Stimulated activated CD8-positive, alpha-beta memory T cell treated with anti-CD3 and anti-CD28 coated beads, Interleukin-4, amount 100 ng/mL, for 48 hours (primary cell): ENCODE results near the gene PVALEF.
"Not testable (repeated sequence)": the region's sequence is repeated elsewhere in the genome, so short reads cannot be mapped to it uniquely, and the experiment has no call there.

Experiments used
- DNase-seq: peaks from one replicate; pipeline ENCODE4 v3.0.0-alpha.2; 2020

Gene PVALEF

DNA sequence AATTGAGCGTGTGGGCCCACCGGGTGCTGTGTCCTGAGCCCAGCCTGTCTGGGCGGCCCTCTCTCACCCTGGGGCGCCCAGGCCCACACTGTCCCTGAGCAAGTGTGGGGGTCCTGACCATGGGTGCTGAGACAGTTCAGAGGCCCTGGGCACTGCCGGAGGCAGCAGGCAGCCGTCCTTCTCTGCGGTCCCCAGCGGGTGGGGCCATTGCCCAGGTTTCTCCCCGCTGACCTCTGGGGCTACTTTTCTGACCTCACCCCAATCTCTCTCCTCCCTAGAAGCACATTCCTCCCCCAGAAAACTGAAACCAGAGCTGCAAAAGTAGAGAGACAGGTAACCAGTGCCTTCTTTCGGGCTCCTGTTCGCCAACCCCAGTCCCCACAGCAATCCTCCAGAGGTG lies 36.0 kb upstream of the PVALEF start:
- DNase-seq = no peak

- DNase-seq = no peak
These were observed 35.5 kb upstream of the PVALEF start for GRCh38 chr17:81129711-81130367.

- DNase-seq = no peak
These were observed 34.6 kb upstream of the PVALEF start for GRCh38 chr17:81130385-81131361.

GRCh38 chr17:81131486-81132196 lies 33.7 kb upstream of the PVALEF start:
- no peak for DNase-seq

DNA sequence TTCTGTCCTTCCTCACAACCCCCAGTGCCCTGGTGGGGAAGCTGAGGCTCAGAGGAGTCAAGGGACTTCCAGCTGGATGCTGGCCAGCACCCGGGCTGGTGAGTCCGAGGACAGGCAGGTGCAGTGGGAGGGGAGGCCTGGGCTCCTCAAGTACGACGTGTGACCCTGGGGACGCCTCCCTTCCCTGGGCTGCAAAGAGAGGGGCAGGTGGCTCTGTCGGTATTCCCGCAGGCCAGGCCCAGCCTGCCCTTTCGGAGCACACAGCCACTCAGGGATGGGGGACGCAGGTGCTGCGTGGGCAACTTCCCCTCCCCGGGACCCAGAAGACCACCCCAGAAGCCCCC lies 33.1 kb upstream of the PVALEF start:
- no peak for DNase-seq

DNA sequence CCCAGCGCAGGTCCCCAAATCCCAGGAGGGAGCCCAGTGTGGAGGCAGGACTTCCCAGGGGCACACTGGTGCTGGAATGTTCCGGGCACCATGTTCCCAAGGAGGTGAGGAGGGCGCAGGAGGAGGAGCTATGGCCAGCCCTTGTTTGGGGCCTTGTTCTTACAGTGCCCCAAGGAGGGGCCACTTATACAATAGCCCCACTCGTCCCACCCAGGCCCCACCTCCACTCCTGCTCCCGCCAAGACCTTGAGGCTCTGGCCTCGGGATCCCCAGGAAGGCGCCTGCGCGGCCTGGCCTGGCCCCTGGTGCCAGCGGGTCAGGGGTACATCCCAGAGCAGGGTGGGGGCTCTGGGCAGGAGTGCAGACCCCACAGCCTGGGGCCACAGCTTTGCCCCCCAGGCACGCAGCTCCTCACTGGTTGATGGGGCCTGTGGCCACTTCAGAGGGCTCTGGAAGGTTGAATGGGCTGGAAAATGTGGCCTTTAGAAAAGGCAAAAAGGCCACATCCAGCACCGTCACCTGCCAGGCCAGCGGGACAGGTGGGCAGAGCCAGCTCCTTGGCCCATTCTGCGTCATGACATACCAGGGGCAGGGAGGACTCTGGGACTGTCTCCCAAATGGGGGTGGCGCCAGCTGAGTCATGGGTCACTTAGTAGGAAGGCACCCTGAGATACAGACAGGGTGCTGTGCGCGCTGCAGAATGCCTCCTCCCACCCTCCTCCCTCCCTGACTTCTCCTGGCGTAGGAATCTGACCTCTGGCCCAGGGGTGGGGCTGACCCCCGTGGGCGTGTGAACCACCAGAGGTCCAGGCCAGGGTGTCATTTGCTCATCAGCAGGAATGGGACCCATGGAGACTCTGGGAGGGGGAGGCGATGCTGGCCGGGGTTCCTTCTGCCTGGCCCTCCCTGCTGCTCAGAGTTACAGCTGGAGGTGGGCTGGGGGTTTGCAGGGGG lies 32.3 kb upstream of the PVALEF start:
- no peak for DNase-seq

DNA sequence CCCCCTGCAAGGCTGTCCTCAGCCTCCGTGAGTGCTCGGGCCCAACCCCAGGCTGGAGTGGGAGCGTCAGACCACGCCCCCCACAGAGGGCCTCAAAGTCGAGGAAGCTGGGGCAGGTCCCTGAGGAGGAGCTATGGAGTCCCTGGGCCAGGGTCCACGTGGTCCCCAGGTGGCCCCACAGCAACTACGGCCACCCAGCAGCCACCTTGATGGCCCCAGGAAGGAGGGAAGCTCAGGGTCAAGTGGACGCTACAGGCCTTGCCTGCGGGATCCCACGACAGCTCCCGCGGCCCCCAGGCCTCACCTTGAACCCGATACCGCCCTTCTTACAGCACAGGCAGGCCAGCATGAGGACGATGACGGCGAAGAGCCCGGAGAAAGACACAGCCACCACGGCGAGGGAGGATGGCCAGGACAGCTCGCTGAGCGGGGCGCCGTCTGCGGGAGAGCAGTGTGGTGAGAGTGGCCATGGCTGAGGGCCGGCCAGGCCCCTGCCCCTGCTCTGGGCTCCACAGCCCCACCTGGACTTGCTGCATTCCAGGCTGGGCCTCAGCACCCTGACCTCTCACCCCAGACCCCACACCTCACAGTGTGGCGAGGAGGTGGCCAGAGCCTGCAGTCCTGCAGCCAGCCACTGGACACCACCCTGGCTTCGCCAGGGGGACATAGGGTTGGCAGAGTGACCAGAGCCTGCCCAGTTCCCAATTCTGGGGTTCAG lies 31.1 kb upstream of the PVALEF start:
- no peak for DNase-seq

DNA sequence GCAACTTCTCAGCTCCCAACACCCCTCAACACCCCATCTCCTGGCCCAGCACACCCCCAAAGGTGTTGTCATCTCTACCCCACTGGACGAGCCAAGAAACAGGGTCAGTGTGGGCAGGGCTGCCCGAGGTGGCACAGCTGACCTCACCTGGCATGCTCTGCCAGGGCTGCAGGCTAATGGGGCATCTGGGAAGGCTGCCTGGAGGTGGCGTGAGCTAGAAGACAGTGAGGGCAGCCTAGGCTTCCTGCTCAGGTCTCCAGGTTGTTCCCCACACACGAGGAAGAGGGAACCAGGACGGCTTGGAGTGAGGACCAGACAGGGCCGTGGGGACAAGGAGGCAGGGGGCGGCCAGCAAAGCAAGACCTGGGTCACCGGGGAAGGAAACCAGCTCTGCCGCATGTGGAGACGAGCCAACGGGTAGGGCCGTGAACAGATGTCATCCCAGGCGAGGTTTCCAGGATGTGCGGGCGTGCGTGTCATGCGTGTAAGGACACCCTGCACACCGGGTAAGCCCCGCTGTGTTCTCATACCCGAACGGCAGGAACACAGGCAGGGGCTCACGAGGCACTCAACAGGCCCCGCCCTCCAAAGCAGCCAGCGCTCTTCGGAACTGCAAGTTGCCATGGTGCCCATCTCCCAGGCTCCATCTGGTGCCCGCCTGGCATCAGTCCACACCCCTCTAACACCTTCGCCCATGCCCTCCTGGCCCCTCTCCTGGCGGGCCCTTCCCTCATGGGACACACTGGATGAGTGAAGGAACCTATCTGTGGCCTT lies 29.6 kb upstream of the PVALEF start:
- no peak for DNase-seq

DNA sequence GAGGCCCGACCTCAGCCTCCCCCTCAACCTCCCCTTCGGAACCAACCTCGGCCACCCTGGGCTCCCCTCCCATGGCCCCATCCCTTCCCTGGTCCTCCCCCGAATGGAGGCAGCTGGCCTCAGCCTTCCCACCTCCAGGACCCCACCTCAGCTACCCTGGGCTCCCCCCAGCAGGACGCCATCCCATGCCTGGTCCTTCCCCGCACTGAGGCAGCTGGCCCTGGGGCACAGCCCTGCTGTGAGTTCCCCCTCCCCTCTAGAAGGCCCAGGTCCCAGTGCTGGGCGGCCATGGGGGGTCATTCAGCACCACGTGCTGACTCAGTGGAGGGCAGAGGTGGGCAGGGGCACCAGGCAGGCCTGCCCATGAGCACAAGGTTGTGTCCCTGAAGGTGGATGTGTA lies 28.9 kb upstream of the PVALEF start:
- DNase-seq = no peak

GRCh38 chr17:81137248-81137647 lies 28.1 kb upstream of the PVALEF start:
- DNase-seq = no peak

DNA sequence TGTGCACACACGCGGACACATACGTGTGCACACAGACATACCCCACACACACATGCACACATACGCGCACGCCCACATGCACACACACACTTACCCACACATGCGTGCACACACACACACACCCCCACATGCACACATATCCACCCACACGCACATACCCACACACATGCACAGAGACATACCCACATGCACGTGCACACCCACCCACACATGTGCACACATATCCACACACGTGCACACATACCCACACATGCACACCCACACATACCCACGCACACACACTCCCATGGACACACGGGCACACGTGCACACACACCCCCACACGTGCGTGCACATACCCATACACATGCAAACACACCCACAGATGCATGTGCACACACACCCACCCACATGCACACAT lies 27.2 kb upstream of the PVALEF start:
- DNase-seq = no peak

GRCh38 chr17:81138500-81138899 lies 26.8 kb upstream of the PVALEF start:
- DNase-seq = no peak

DNA sequence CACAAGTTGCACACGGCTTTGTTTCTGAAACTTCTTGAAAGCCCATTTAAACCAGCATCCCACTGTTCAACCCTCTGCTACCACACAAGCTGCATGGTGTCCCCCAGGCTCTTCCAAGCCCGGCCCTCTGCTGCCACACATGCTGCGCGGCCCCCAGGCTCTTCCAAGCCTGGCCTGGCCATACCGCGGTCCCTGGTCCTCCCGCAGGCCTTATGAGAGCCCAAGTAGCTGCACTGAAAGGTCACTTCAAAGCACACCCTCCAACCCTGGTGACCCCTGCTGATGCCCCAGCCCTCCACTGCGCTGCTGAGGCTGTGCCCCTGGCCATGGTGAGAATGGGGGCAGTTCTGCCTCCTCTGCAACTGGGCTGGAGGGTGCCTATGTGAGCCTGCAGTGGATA lies 25.9 kb upstream of the PVALEF start:
- DNase-seq = no peak

DNA sequence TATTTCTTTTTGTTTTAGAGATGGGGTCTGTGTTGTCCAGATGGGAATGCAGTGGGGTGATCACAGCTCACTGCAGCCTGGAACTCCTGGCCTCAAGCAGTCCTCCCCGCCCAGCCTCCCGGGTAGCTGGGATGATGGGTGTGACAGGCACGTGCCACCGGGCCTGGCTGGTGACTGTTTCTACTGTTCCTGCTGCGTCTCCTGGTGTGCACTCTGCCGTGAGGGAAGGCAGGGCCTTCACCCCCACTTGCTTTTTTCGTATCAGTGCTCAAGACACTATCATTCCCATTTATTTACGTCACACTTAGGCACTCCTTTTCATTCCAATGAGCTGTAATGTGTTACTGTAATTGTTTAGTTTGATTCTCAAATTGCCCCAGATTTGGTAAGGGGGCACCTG lies 25.3 kb upstream of the PVALEF start:
- no peak for DNase-seq

DNA sequence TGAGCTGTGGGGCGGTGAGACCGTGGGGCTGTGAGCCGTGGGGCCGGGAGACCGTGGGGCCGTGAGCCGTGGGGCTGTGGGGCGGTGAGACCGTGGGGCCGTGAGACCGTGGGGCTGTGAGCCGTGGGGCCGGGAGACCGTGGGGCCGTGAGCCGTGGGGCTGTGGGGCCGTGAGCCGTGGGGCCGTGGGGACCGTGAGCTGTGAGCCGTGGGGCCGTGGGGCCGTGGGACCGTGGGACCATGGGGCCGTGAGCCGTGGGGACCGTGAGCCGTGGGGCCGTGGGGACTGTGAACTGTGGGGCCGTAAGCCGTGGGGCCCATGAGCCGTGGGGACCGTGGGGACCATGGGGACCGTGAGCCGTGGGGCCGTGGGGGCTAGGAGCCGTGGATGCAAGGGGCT lies 24.6 kb upstream of the PVALEF start:
- DNase-seq = no peak

DNA sequence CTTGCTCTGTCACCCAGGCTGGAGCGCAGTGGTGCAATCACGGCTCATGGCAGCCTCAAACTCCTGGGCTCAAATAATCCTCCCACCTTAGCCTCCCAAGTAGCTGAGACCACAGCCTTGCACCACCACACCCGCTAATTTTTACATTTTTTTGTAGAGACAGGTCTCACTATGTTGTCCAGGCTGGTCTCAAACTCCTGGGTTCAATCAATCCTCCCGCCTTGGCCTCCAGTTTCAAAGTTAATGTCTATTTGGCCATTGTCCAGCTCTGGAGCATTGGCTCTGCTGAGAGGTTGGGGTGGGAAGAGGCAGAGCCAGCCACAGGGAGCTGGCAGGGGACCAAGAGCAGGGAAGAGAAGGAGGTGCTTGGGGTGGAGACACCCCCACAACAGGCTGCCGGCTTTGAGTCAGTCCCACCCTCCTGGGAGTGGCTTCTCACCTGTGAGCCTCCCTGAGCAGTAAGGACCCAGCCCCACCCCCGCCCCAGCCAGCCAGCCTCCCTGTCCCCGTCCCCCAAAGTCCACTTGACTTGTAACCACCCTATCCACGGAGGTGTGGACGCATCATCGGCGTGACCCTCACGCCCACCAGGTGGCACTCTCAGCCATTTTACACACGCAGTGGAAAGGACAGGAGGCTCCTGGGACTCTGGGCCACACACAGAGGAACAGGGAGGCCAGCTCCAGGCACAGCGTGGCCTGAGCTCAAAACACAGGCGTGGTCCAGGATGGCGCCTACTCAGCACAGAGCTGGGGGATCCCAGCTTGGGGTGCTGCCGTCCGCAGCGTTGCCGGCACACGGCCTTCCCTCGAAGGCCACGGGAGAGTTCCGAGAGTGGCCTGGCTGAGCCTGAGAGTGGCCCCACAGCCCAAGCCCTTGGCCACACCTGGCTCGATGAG lies 22.8 kb upstream of the PVALEF start:
- DNase-seq = peak; percentile 74

- no peak for DNase-seq
These were observed 22.1 kb upstream of the PVALEF start for GRCh38 chr17:81143200-81143527.

DNA sequence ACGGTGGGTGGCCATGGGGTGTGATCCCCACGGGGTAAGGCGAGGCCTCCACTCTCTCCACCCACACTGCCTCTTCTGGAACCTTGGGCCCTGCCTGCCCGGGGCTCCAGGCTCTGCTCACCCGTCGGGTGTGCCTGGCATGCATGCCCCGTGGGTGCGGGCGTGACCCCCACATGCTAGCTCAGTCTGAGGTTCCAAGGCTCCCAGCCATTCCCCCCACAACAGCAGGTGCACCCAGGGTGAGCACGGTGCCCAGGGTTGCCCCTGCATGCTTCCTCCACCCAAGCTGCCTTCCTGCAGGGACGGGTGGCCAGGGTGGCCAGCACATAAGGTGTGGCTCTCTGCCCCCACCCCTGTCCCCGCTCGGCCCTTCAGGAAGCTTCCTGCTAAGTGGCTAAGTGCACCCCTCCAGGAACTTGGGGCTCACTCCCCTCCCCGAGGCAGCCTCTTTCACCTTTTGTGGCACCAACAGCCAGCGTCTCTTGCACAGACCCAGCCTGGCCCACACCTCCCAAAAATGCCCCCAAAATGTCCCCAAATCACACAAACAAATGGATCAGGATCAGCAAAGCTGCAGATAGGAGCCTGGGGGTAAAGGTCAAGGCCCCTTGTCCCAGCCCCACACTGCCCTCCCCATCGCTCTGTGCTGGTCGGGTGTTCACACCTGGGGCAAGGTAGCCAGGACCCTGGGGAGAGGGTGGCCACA lies 21.4 kb upstream of the PVALEF start:
- no peak for DNase-seq

- DNase-seq = no peak
These were observed 20.9 kb upstream of the PVALEF start for GRCh38 chr17:81144423-81144781.

DNA sequence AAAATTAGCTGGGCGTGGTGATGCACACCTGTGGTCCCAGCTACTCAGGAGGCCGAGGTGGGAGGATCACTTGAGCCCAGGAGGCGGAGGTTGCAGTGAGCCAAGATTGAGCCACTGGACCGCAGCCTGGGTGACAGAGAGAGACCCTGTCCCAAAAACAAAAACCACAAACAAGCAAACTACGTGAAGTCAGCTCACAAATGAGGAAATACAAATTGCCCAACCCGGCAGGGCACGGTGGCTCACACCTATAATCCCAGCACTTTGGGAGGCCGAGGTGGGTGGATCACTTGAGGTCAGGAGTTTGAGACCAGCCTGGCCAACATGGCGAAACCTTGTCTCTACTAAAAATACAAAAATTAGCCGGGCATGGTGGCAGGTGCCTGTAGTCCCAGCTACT lies 19.1 kb upstream of the PVALEF start:
- DNase-seq = not testable (repeated sequence)
